Stomach (tissue), 9 donors: ENCODE measurements around the gene CD3D. TPM values are rescaled to one million over a fixed set of nuclear protein-coding genes. Genes with fewer than 3 reads are reported as not detected.

Experiments used
- DNase-seq, 2 donors: peaks; one replicate each; pipeline versions ENCODE4 v3.0.0 to v3.0.0-alpha.2; 2013 to 2019
- H3K27ac ChIP-seq, 5 donors: fragments of 200-600 bp in 4 of 5; sonication (generic) in 4 of 5; one replicate each; pipeline ENCODE4 v1.5.1; 2013 to 2019; ENCODE audit warnings: mild to moderate bottlenecking in 1 of 5, moderate library complexity in 1 of 5
- H3K27me3 ChIP-seq, 3 donors: fragments of 200-600 bp; sonication (generic); one replicate each; pipeline ENCODE4 v1.5.1; 2017 to 2019; ENCODE audit warnings: mixed run types in 1 of 3
- H3K36me3 ChIP-seq, 4 donors: fragments of 200-600 bp; sonication (generic); 1 replicate in 3 of 4; 2 replicates in 1 of 4; pipeline ENCODE4 v1.5.1; 2016 to 2019
- H3K4me1 ChIP-seq, 4 donors: fragments of 200-600 bp; sonication (generic); one replicate each; pipeline ENCODE4 v1.5.1; 2016 to 2019
- H3K4me3 ChIP-seq, 4 donors: fragments of 200-600 bp; sonication (generic) in 3 of 4; one replicate each; pipeline ENCODE4 v1.5.1; 2016 to 2019; ENCODE audit warnings: mild to moderate bottlenecking in 1 of 4
- H3K9me3 ChIP-seq, 4 donors: fragments of 200-600 bp; sonication (generic); one replicate each; pipeline ENCODE4 v1.5.1; 2016 to 2019
- EP300 ChIP-seq: sonication (generic); formaldehyde crosslinking; IDR thresholded peaks from one replicate; pipeline ENCODE4 v1.6.1; 2017; ENCODE audit warnings: antibody characterized with exemption
- POLR2A ChIP-seq, 4 donors: fragments of 450-650 bp; IDR thresholded peaks; one replicate each; pipeline ENCODE4 v1.6.1; 2016; ENCODE audit warnings: antibody characterized with exemption in 4 of 4, control low read depth in 2 of 4, mild to moderate bottlenecking in 1 of 4, moderate library complexity in 1 of 4
- POLR2AphosphoS5 ChIP-seq, 3 donors: sonication (generic); formaldehyde crosslinking; IDR thresholded peaks; one replicate each; pipeline ENCODE4 v1.6.1; 2016; ENCODE audit warnings: antibody characterized with exemption in 3 of 3
- WGBS, 5 donors: extraction: QIAGEN DNeasy Blood & Tissue Kit in 3 of 5; methylation state at CpG; one replicate each; pipeline versions ENCODE4 v1.1.5 to v1.1.7; 2013 to 2018; 5-methylcytosine and 5-hydroxymethylcytosine counted together
- intact Hi-C: fragments of 100-400 bp; cut with DNase I; formaldehyde crosslinking; loops from one replicate; pipeline ENCODE4 v1.15.1; 2023; ENCODE audit warnings: low total_unique reads
- polyA plus RNA-seq, 3 donors: library from polyadenylated mRNA; stranded (reverse); fragments of 200-250 nt; gene quantifications; one replicate each; pipeline ENCODE4 v1.2.3, GENCODE V29; 2013
- total RNA-seq, 5 donors: library from RNA; depleted of rRNA; stranded (reverse); fragments of >200 nt; gene quantifications; one replicate each; pipeline versions ENCODE4 v1.1.0 to v1.2.3, GENCODE V29; 2014 to 2016
- TF ChIP-seq, protein P1 (sequence below), 7 experiments: fragments of 450-650 bp in 4 of 7; fragments of 200-600 bp in 3 of 7; sonication (generic) in 3 of 7; IDR thresholded peaks; one replicate each; pipeline ENCODE4 v1.5.1; 2016 to 2019; ENCODE audit warnings: antibody characterized with exemption in 7 of 7, control low read depth in 2 of 7, mild to moderate bottlenecking in 1 of 7
- donor health status: healthy with polysubstance abuse.
- donor health status: Bipolar disorder and iron deficiency.
- donor health status: healthy.

Gene CD3D
- total and polyA plus RNA-seq, 8 donors: 2.2 to 24.0 (median 7.0) TPM; not detected in 2

DNA sequence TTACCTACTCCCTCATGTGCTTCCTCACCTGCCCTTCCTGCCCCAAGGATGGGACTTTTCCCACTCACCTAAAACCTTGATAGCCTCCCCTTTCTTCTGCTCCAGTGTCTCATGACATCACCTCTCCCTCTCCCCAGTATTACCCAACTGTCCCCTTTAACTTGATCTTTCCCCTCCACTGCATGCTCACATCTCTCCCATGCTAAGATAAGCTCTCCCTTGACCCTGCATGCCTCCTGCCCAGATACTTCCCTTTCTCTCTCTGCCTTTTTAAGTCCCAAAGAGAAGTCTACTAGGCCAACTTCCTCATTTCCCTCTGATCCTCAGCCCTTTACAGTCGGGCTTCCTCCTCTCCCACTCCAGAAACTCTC, 23.2 kb downstream of the CD3D start:
- Histone ChIP-seq H3K9me3 (no peaks in the 10 kb centered on the region), H3K4me3 (no peak overlapping the region), H3K27me3 (peaks cover 0 to 22% (median 0%) of the 10 kb centered on the region in 3 donors), H3K27ac (peak overlapping the region; percentile 27 to 79 (median 41)), H3K36me3 (no peaks in the 10 kb centered on the region), H3K4me1 (peaks cover 20 to 65% (median 43%) of the 10 kb centered on the region in 4 donors)
- no peak for DNase-seq
- 53 to 75% (median 59%) methylated on average over 1 of the region's 1 CpG for WGBS, 5 donors
- no peak for TF ChIP-seq POLR2A (IDR thresholded peaks at IDR 0.05)
- no peak for TF ChIP-seq POLR2AphosphoS5 (IDR thresholded peaks at IDR 0.05)
- TF ChIP-seq, protein P1, sequence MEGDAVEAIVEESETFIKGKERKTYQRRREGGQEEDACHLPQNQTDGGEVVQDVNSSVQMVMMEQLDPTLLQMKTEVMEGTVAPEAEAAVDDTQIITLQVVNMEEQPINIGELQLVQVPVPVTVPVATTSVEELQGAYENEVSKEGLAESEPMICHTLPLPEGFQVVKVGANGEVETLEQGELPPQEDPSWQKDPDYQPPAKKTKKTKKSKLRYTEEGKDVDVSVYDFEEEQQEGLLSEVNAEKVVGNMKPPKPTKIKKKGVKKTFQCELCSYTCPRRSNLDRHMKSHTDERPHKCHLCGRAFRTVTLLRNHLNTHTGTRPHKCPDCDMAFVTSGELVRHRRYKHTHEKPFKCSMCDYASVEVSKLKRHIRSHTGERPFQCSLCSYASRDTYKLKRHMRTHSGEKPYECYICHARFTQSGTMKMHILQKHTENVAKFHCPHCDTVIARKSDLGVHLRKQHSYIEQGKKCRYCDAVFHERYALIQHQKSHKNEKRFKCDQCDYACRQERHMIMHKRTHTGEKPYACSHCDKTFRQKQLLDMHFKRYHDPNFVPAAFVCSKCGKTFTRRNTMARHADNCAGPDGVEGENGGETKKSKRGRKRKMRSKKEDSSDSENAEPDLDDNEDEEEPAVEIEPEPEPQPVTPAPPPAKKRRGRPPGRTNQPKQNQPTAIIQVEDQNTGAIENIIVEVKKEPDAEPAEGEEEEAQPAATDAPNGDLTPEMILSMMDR (IDR thresholded peaks at IDR 0.05): no peak
- TF ChIP-seq EP300: no peak
- intact Hi-C loops: no loop called here

DNA sequence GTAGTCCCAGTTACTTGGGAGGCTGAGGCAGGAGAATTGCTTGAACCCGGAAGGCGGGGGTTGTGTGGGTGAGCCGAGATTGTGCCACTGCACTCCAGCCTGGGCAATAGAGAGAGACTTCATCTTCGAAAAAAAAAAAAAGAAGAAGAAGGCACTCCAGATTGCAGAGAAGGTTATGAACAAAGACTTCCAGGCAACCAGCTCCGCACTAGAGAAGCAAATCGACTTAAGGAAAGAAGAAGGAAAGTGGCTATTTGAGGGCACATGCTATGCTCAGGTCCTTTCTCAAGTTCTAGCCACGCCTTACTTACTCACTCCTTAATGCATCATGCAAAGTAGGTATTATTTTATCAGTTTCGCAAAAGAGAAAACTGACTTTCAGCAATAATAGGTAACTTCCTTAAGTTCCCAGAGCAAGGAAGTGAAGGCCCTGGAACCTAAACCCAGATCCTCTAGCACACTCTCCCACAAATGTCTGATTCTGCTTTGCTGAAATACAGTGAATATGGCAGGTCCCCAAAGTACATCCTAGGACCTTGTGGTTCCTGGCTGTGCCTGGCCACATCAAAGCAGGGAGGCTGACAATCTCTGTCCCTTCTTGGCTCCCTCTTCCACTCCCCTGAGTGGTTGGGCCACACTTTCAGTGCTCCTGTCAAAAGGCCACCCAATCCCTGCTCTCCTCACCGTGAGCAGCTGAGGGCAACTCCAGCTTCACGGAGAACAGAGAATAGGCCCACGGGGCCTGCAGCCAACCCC, 23.7 kb downstream of the CD3D start:
- H3K27ac ChIP-seq: peak overlapping the region; percentile 27 to 79 (median 41)
- 79 to 86% (median 83%) methylated on average over 11 of the region's 11 CpGs for WGBS, 5 donors
- no peak for DNase-seq
- no peaks in the 10 kb centered on the region for H3K9me3 ChIP-seq
- H3K4me3 ChIP-seq: no peak overlapping the region
- H3K36me3 ChIP-seq: no peaks in the 10 kb centered on the region
- H3K4me1 ChIP-seq: peaks cover 20 to 69% (median 45%) of the 10 kb centered on the region in 4 donors
- peaks cover 0 to 28% (median 0%) of the 10 kb centered on the region in 3 donors for H3K27me3 ChIP-seq
- TF ChIP-seq, protein P1 (IDR thresholded peaks at IDR 0.05): no peak
- peak in 1 of 3 donors; percentile 10 for TF ChIP-seq POLR2AphosphoS5 (IDR thresholded peaks at IDR 0.05)
- intact Hi-C loops: no loop called here

- intact Hi-C loops: no loop called here
- TF ChIP-seq POLR2A (IDR thresholded peaks at IDR 0.05) (no peak), EP300 (no peak), POLR2AphosphoS5 (IDR thresholded peaks at IDR 0.05) (no peak)
- TF ChIP-seq, protein P1 (IDR thresholded peaks at IDR 0.05): no peak
- WGBS, 5 donors: 81 to 88% (median 87%) methylated on average over 4 of the region's 4 CpGs
- Histone ChIP-seq H3K9me3 (no peaks in the 10 kb centered on the region), H3K4me3 (no peak overlapping the region), H3K36me3 (no peaks in the 10 kb centered on the region), H3K4me1 (peaks cover 20 to 73% (median 45%) of the 10 kb centered on the region in 4 donors), H3K27me3 (peaks cover 0 to 34% (median 0%) of the 10 kb centered on the region in 3 donors), H3K27ac (peak overlapping the region in 3 of 5 donors; percentile 18 to 79 (median 76))
- DNase-seq: no peak
Observed at GRCh38 chr11:118318124-118318523, 24.4 kb downstream of the CD3D start.

DNA sequence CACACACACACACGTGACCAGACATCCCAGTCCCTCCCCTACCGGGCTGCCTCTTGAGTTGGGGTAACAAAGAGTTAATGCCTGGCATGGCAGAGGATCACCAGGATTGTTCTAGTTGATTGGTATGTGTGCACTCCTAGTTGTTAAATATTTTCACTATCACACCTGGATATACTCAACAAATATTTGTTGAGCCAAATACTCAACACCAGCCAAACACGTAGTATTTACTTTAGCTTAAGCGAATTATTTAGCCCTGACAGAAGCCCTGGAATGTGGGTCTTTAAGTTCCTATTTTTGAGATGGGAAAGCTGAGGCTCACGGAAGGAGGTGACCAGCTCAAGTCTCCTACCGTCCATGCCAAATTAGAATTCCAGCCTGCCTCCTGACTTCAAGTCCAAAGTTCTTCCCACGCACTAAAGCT, 27.5 kb downstream of the CD3D start:
- intact Hi-C loops: no loop called here
- peak overlapping the region; percentile 59 to 75 (median 64) for H3K27ac ChIP-seq
- H3K27me3 ChIP-seq: peaks cover 0 to 47% (median 0%) of the 10 kb centered on the region in 3 donors
- peak in 1 of 2 donors; percentile 71 for DNase-seq
- WGBS, 5 donors: 22 to 36% (median 24%) methylated on average over 7 of the region's 7 CpGs
- peaks cover 20 to 70% (median 38%) of the 10 kb centered on the region in 4 donors for H3K4me1 ChIP-seq
- no peaks in the 10 kb centered on the region for H3K9me3 ChIP-seq
- H3K36me3 ChIP-seq: no peaks in the 10 kb centered on the region
- no peak overlapping the region for H3K4me3 ChIP-seq
- TF ChIP-seq POLR2AphosphoS5 (IDR thresholded peaks at IDR 0.05) (peak in 2 of 3 donors; percentile 34 to 41), EP300 (no peak)

- H3K27ac ChIP-seq: no peak overlapping the region
- 70 to 87% (median 79%) methylated on average over 4 of the region's 4 CpGs for WGBS, 5 donors
- H3K4me3 ChIP-seq: no peak overlapping the region
- TF ChIP-seq POLR2AphosphoS5 (IDR thresholded peaks at IDR 0.05): no peak
- H3K9me3 ChIP-seq: no peaks in the 10 kb centered on the region
- peaks cover 0 to 47% (median 0%) of the 10 kb centered on the region in 3 donors for H3K27me3 ChIP-seq
- DNase-seq: no peak
- intact Hi-C loops: no loop called here
- no peaks in the 10 kb centered on the region for H3K36me3 ChIP-seq
- H3K4me1 ChIP-seq: peaks cover 20 to 58% (median 32%) of the 10 kb centered on the region in 4 donors
Observed at GRCh38 chr11:118313242-118313641, 29.3 kb downstream of the CD3D start.
